Measurements from ENCODE around the gene DLG4. TPM values are rescaled to one million over a fixed set of nuclear protein-coding genes. Genes with fewer than 3 reads are reported as not detected.

Gene DLG4
- total RNA-seq, 1 experiment from 2014 or later = 38.3 TPM

GRCh38 chr17:7248796-7249195, 29.2 kb upstream of the DLG4 start:
- Histone ChIP-seq H3K9me3 (ENCODE audit: control insufficient read depth, low read depth, low read length) (no peaks in the 10 kb centered on the region), H3K4me1 (ENCODE audit: insufficient read depth, low read length) (no peaks in the 10 kb centered on the region; the same call in 1 of the 2 replicates), H3K9ac (ENCODE audit: extremely low read depth, insufficient read length, low read length) (peak overlapping the region; percentile 16), H3K79me1 (ENCODE audit: insufficient read depth, low read depth, low read length, poor library complexity, severe bottlenecking) (peaks cover 13% of the 10 kb centered on the region), H4K8ac (replicated peaks; ENCODE audit: insufficient read length, low read depth, low read length) (no peak overlapping the region), H3K23ac (ENCODE audit: insufficient read length, low read depth, low read length) (no peak overlapping the region), H3K79me2 (ENCODE audit: insufficient read depth, low read length) (peaks cover 23% of the 10 kb centered on the region; the same call in 1 of the 2 replicates), H3K4ac (ENCODE audit: low read depth, low read length) (no peak overlapping the region), H3K14ac (ENCODE audit: insufficient read depth, low read length) (no peak overlapping the region), H2BK120ac (ENCODE audit: low read depth, low read length, poor library complexity, severe bottlenecking) (no peak overlapping the region), H2BK20ac (ENCODE audit: low read depth, low read length, poor library complexity, severe bottlenecking) (no peak overlapping the region), H4K5ac (ENCODE audit: insufficient read length, low read depth, low read length) (no peak overlapping the region), H3K27me3 (ENCODE audit: insufficient read depth, low read length) (no peaks in the 10 kb centered on the region), H3K27ac (ENCODE audit: insufficient read length, low read depth, low read length) (no peak overlapping the region), H4K20me1 (ENCODE audit: control insufficient read depth, insufficient read depth, insufficient read length) (no peaks in the 10 kb centered on the region), H2BK12ac (ENCODE audit: insufficient read length, low read depth, low read length) (no peak overlapping the region), H2AK5ac (ENCODE audit: insufficient read length, low read length) (no peak overlapping the region), H3T11ph (ENCODE audit: low read length) (no peak overlapping the region), H4K91ac (ENCODE audit: insufficient read length, low read depth, low read length) (no peak overlapping the region), H3K56ac (ENCODE audit: insufficient read length, low read depth, low read length) (no peak overlapping the region), H3K23me2 (ENCODE audit: insufficient read length, low read depth, low read length, poor library complexity, severe bottlenecking) (peaks cover 6% of the 10 kb centered on the region), H2BK15ac (ENCODE audit: low read depth, low read length) (no peak overlapping the region), H2BK5ac (ENCODE audit: insufficient read length, low read length) (no peak overlapping the region), H2AFZ (ENCODE audit: low read length) (no peak overlapping the region), H3K4me2 (ENCODE audit: insufficient read depth, insufficient read length, low read length) (no peak overlapping the region), H3K18ac (ENCODE audit: insufficient read length, low read depth, low read length) (no peak overlapping the region)
- DNase-seq = no peak
- peak overlapping the region; percentile 16 to 24; a peak in 3 of 5 replicates for H3K4me3 Mint-ChIP-seq
- WGBS (ENCODE audit: extremely low coverage, insufficient read length, low lambda C conversion rate) = no CpG with 5 or more reads among the region's 4 CpGs
- peaks cover 31 to 34% of the 10 kb centered on the region in 2 experiments for H3K4me1 Mint-ChIP-seq
- H3K9me3 Mint-ChIP-seq = no peaks in the 10 kb centered on the region
- peaks cover 21 to 39% (median 34%) of the 10 kb centered on the region in 3 experiments for H3K36me3 Mint-ChIP-seq (ENCODE audit: insufficient read depth in 1 of 3, low read depth in 3 of 3)
- no peaks in the 10 kb centered on the region for H3K27me3 Mint-ChIP-seq (ENCODE audit: low read depth)
- TF ChIP-seq CTCF (conservative IDR thresholded peaks at IDR 0.05) = no peak
- H3K27ac Mint-ChIP-seq = 0 out of 7 replicates have a peak overlapping the region, but pooled peaks of 1 of the 3 experiments have one; percentile 33

Data from H9 (cell line).